ENCODE results near the gene PAIP2B. TPM values are rescaled to one million over a fixed set of nuclear protein-coding genes. Genes with fewer than 3 reads are reported as not detected.

PAIP2B gene
- total RNA-seq, 4 donors from 2014 or later = 8.6 to 13.2 (median 10.7) TPM

GRCh38 chr2:71174207-71174606 is 52.7 kb downstream of the PAIP2B start:
- H3K27ac ChIP-seq = no peak overlapping the region
- H3K9me3 ChIP-seq = no peaks in the 10 kb centered on the region
- H3K27me3 ChIP-seq = no peaks in the 10 kb centered on the region
- TF ChIP-seq CTCF (IDR thresholded peaks at IDR 0.05) = no peak
- TF ChIP-seq POLR2A (IDR thresholded peaks at IDR 0.05) = no peak
- H3K4me3 ChIP-seq (replicated peaks in 1 of 3) = no peak overlapping the region
- H3K4me1 ChIP-seq = no peaks in the 10 kb centered on the region
- WGBS, 2 donors = 62 to 71% methylated on average over 3 of the region's 3 CpGs
- DNase-seq = no peak
- intact Hi-C loops (cut with DNase I) = no loop called here
- H3K36me3 ChIP-seq = no peaks in the 10 kb centered on the region

- Histone ChIP-seq H3K4me1 (no peaks in the 10 kb centered on the region), H3K36me3 (no peaks in the 10 kb centered on the region), H3K27me3 (no peaks in the 10 kb centered on the region), H3K9me3 (no peaks in the 10 kb centered on the region), H3K4me3 (replicated peaks in 1 of 3) (no peak overlapping the region), H3K27ac (no peak overlapping the region)
- DNase-seq = no peak
- intact Hi-C loops (cut with DNase I) = no loop called here
- TF ChIP-seq CTCF (IDR thresholded peaks at IDR 0.05) (no peak), POLR2A (IDR thresholded peaks at IDR 0.05) (no peak)
- WGBS, 2 donors = 65 to 81% methylated on average over 1 of the region's 1 CpG
Measured at GRCh38 chr2:71173096-71173495, 53.8 kb downstream of the PAIP2B start.

DNA sequence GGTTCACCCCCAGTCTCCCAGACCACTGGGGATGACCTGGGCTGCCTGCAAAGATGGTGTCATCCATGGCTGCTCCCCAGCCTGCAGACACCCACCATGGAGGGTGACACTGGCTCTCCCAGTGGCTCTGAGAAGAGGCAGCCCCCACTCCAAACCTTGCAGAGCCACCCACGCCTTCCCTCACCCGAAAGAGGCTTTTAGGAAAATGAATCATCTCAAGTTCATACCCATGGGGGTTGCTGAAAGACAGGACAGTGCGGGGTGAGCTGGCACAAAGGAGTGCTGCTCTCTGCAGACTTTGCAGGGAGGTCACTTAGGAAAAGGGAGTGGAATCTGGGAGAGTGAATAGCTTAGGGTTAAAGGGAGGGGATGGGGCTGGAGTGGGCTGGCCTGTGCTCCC is 60.1 kb downstream of the PAIP2B start:
- no peak for TF ChIP-seq POLR2A (IDR thresholded peaks at IDR 0.05)
- no peak for TF ChIP-seq CTCF (IDR thresholded peaks at IDR 0.05)
- Histone ChIP-seq H3K9me3 (no peaks in the 10 kb centered on the region), H3K4me1 (no peaks in the 10 kb centered on the region), H3K27me3 (no peaks in the 10 kb centered on the region), H3K27ac (no peak overlapping the region), H3K4me3 (replicated peaks in 1 of 3) (no peak overlapping the region), H3K36me3 (no peaks in the 10 kb centered on the region)
- 57 to 75% methylated on average over 3 of the region's 3 CpGs for WGBS, 2 donors
- no peak for DNase-seq
- intact Hi-C loops (cut with DNase I) = no loop called here

GRCh38 chr2:71157124-71157793 is 69.6 kb downstream of the PAIP2B start:
- TF ChIP-seq POLR2A (IDR thresholded peaks at IDR 0.05) (no peak), CTCF (IDR thresholded peaks at IDR 0.05) (peak in 5 of 6 experiments; percentile 25 to 58 (median 50))
- Histone ChIP-seq H3K4me3 (replicated peaks in 1 of 3) (no peak overlapping the region), H3K27me3 (no peaks in the 10 kb centered on the region), H3K9me3 (no peaks in the 10 kb centered on the region), H3K4me1 (peaks cover 0 to 8% of the 10 kb centered on the region in 2 donors), H3K27ac (no peak overlapping the region), H3K36me3 (no peaks in the 10 kb centered on the region)
- intact Hi-C loops (cut with DNase I) = no loop called here
- peak; percentile 40 to 44 for DNase-seq
- 6 to 7% methylated on average over 15 of the region's 16 CpGs for WGBS, 2 donors

- H3K27me3 ChIP-seq = no peaks in the 10 kb centered on the region
- no peak overlapping the region for H3K4me3 ChIP-seq (replicated peaks in 1 of 3)
- intact Hi-C loops (cut with DNase I) = no loop called here
- peaks cover 0 to 8% of the 10 kb centered on the region in 2 donors for H3K4me1 ChIP-seq
- H3K36me3 ChIP-seq = no peaks in the 10 kb centered on the region
- TF ChIP-seq CTCF (IDR thresholded peaks at IDR 0.05) (no peak), POLR2A (IDR thresholded peaks at IDR 0.05) (no peak)
- 44 to 64% methylated on average over 2 to 6 of the region's 6 CpGs for WGBS, 2 donors
- no peaks in the 10 kb centered on the region for H3K9me3 ChIP-seq
- DNase-seq = no peak
- H3K27ac ChIP-seq = no peak overlapping the region
Measured at GRCh38 chr2:71156573-71156972, 70.3 kb downstream of the PAIP2B start.
